ENCODE measurements around the gene CLOCK.

The CLOCK gene

GRCh38 chr4:55416176-55416575 is 130.5 kb downstream of the CLOCK start:
- DNase-seq (ENCODE audit: low read depth in 2 of 2), result no peak

GRCh38 chr4:55411621-55412020 is 135.1 kb downstream of the CLOCK start:
- no peak for DNase-seq (ENCODE audit: low read depth in 2 of 2)

- no peak for DNase-seq (ENCODE audit: low read depth in 2 of 2)
Observed at GRCh38 chr4:55410431-55410830, 136.3 kb downstream of the CLOCK start.

- no peak for DNase-seq (ENCODE audit: low read depth in 2 of 2)
Observed at GRCh38 chr4:55409468-55410171, 137.1 kb downstream of the CLOCK start.

GRCh38 chr4:55407764-55408163 is 138.9 kb downstream of the CLOCK start:
- no peak for DNase-seq (ENCODE audit: low read depth in 2 of 2)

- DNase-seq (ENCODE audit: low read depth in 2 of 2), result no peak
Observed at GRCh38 chr4:55407119-55407518, 139.6 kb downstream of the CLOCK start.

GRCh38 chr4:55406545-55406944 is 140.2 kb downstream of the CLOCK start:
- no peak for DNase-seq (ENCODE audit: low read depth in 2 of 2)

GRCh38 chr4:55405073-55405472 is 141.6 kb downstream of the CLOCK start:
- DNase-seq (ENCODE audit: low read depth in 2 of 2), result no peak

- no peak for DNase-seq (ENCODE audit: low read depth in 2 of 2)
Observed at GRCh38 chr4:55399581-55399980, 147.1 kb downstream of the CLOCK start.

- DNase-seq (ENCODE audit: low read depth in 2 of 2), result no peak
Observed at GRCh38 chr4:55398966-55399365, 147.7 kb downstream of the CLOCK start.

GRCh38 chr4:55398461-55398860 is 148.2 kb downstream of the CLOCK start:
- DNase-seq (ENCODE audit: low read depth in 2 of 2), result no peak

GRCh38 chr4:55397520-55398321 is 149.0 kb downstream of the CLOCK start:
- DNase-seq (ENCODE audit: low read depth in 2 of 2), result no peak

- DNase-seq (ENCODE audit: low read depth in 2 of 2), result no peak
Observed at GRCh38 chr4:55397126-55397436, 149.6 kb downstream of the CLOCK start.

- DNase-seq (ENCODE audit: low read depth in 2 of 2), result no peak
Observed at GRCh38 chr4:55396308-55397125, 150.2 kb downstream of the CLOCK start.

- DNase-seq (ENCODE audit: low read depth in 2 of 2), result peak; percentile 74 to 79
Observed at GRCh38 chr4:55395529-55396307, 151.0 kb downstream of the CLOCK start, which contains the start of gene TMEM165. Gene TMEM165 (plus strand): TSS chr4:55395957. CDS start chr4:55396190, 233 bp downstream.

- DNase-seq (ENCODE audit: low read depth in 2 of 2), result no peak
Observed at GRCh38 chr4:55395218-55395528, 151.5 kb downstream of the CLOCK start.

GRCh38 chr4:55393461-55394320 is 153.0 kb downstream of the CLOCK start:
- no peak for DNase-seq (ENCODE audit: low read depth in 2 of 2)

- no peak for DNase-seq (ENCODE audit: low read depth in 2 of 2)
Observed at GRCh38 chr4:55386840-55387239, 159.9 kb downstream of the CLOCK start.

GRCh38 chr4:55386073-55386472 is 160.6 kb downstream of the CLOCK start:
- DNase-seq (ENCODE audit: low read depth in 2 of 2), result no peak

- DNase-seq (ENCODE audit: low read depth in 2 of 2), result no peak
Observed at GRCh38 chr4:55385201-55385649, 161.5 kb downstream of the CLOCK start.

GRCh38 chr4:55382488-55383003 is 164.2 kb downstream of the CLOCK start:
- no peak for DNase-seq (ENCODE audit: low read depth in 2 of 2)
